ENCODE results near the gene FDXACB1.

- TF ChIP-seq POLR2A (IDR thresholded peaks at IDR 0.05) (no peak), CTCF (IDR thresholded peaks at IDR 0.05) (no peak)
Measured at GRCh38 chr11:111906680-111907079, 27.7 kb upstream of the FDXACB1 start.
